Gastrocnemius medialis (tissue), 4 donors: ENCODE results near the gene TSPAN5.

Experiments used
- POLR2A ChIP-seq, 2 donors: fragments of 450-650 bp; IDR thresholded peaks; one replicate each; pipeline ENCODE4 v1.6.1; 2017; ENCODE audit warnings: antibody characterized with exemption in 2 of 2, mild to moderate bottlenecking in 2 of 2, moderate library complexity in 2 of 2
- TF ChIP-seq, protein P1 (sequence below), 5 experiments: fragments of 450-650 bp in 3 of 5; fragments of 200-600 bp in 2 of 5; sonication (generic) in 2 of 5; IDR thresholded peaks in 4 of 5; conservative IDR thresholded peaks in 1 of 5; 1 replicate in 4 of 5; 2 replicates in 1 of 5; pipeline ENCODE4 v1.5.1; 2016 to 2019; ENCODE audit warnings: antibody characterized with exemption in 5 of 5, mild to moderate bottlenecking in 3 of 5, moderate library complexity in 3 of 5

DNA sequence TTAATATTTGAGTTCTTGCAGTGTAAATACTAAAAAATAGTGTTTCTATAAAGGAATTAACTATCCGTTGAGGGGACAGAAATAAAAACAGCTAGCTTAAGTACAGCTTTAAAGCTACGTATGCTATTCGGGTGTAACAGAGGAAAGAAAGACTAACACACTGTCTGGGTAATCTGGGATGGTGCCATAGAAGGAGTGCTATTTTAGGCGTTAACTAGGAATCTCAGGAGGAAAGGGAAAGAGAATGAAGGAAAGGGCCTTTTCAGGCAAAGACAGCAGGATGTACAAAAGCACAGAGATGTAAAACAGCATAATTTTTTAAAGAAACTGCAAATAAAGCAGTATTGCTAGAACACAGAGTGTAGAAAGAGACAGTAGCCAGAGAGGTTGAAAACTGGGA, 235.4 kb downstream of the TSPAN5 start:
- TF ChIP-seq POLR2A (IDR thresholded peaks at IDR 0.05), result no peak
- TF ChIP-seq, protein P1, sequence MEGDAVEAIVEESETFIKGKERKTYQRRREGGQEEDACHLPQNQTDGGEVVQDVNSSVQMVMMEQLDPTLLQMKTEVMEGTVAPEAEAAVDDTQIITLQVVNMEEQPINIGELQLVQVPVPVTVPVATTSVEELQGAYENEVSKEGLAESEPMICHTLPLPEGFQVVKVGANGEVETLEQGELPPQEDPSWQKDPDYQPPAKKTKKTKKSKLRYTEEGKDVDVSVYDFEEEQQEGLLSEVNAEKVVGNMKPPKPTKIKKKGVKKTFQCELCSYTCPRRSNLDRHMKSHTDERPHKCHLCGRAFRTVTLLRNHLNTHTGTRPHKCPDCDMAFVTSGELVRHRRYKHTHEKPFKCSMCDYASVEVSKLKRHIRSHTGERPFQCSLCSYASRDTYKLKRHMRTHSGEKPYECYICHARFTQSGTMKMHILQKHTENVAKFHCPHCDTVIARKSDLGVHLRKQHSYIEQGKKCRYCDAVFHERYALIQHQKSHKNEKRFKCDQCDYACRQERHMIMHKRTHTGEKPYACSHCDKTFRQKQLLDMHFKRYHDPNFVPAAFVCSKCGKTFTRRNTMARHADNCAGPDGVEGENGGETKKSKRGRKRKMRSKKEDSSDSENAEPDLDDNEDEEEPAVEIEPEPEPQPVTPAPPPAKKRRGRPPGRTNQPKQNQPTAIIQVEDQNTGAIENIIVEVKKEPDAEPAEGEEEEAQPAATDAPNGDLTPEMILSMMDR (IDR thresholded peaks at IDR 0.05 in 4 of 5, conservative IDR thresholded peaks at IDR 0.05 in 1 of 5), result no peak
